MM.1S (cell line): ENCODE results near the gene TMEM131.

Experiments
- DNase-seq: peaks from one replicate; pipeline ENCODE4 v3.0.0-alpha.2; 2015
- H2AFZ ChIP-seq: fragments of 300-600 bp; sonication (generic); 2 replicates; pipeline ENCODE4 v1.6.0; 2016; ENCODE audit warnings: antibody characterized with exemption, low read length
- H3F3A ChIP-seq: fragments of 300-600 bp; sonication (generic); 2 replicates; pipeline ENCODE4 v1.6.1; 2016; ENCODE audit warnings: mild to moderate bottlenecking, antibody characterized with exemption, low read length, moderate library complexity, mixed read lengths; ENCODE audit not compliant: insufficient read depth
- H3K27ac ChIP-seq: fragments of 300-600 bp; sonication (generic); 2 replicates; pipeline ENCODE4 v1.5.1; 2016; ENCODE audit warnings: mild to moderate bottlenecking, low read length
- H3K27me3 ChIP-seq: fragments of 300-600 bp; sonication (generic); replicated peaks from 2 replicates; pipeline ENCODE4 v1.6.0; 2016; ENCODE audit warnings: low read length; ENCODE audit not compliant: insufficient read depth
- H3K36me3 ChIP-seq: fragments of 300-600 bp; sonication (generic); replicated peaks from 2 replicates; pipeline ENCODE4 v1.6.1; 2016; ENCODE audit warnings: mild to moderate bottlenecking, low read length, mixed read lengths; ENCODE audit not compliant: insufficient read depth
- H3K4me1 ChIP-seq: fragments of 300-600 bp; sonication (generic); 2 replicates; pipeline ENCODE4 v1.6.1; 2016; ENCODE audit warnings: low read length, mixed read lengths
- H3K4me2 ChIP-seq: fragments of 300-600 bp; sonication (generic); 2 replicates; pipeline ENCODE4 v1.6.0; 2016; ENCODE audit warnings: low read depth, low read length
- H3K4me3 ChIP-seq: fragments of 300-600 bp; sonication (generic); 2 replicates; pipeline ENCODE4 v1.5.1; 2016; ENCODE audit warnings: low read length, mixed read lengths
- H3K79me2 ChIP-seq: fragments of 300-600 bp; sonication (generic); 2 replicates; pipeline ENCODE4 v1.6.1; 2016; ENCODE audit warnings: mixed run types, low read length, mixed read lengths
- H3K9ac ChIP-seq: fragments of 300-600 bp; sonication (generic); 2 replicates; pipeline ENCODE4 v1.6.1; 2016; ENCODE audit warnings: low read length, mixed read lengths
- H3K9me2 ChIP-seq: fragments of 300-600 bp; sonication (generic); replicated peaks from 2 replicates; pipeline ENCODE4 v1.6.1; 2016; ENCODE audit warnings: mild to moderate bottlenecking, low read length, mixed read lengths; ENCODE audit not compliant: insufficient read depth
- H3K9me3 ChIP-seq: fragments of 300-600 bp; sonication (generic); replicated peaks from 2 replicates; pipeline ENCODE4 v1.6.1; 2016; ENCODE audit warnings: mild to moderate bottlenecking, low read length, mixed read lengths; ENCODE audit not compliant: insufficient read depth
- H4K20me1 ChIP-seq: fragments of 300-600 bp; sonication (generic); 2 replicates; pipeline ENCODE4 v1.6.1; 2016; ENCODE audit warnings: mild to moderate bottlenecking, low read length, moderate library complexity, mixed read lengths; ENCODE audit not compliant: insufficient read depth
- EZH2 ChIP-seq: fragments of 300-600 bp; sonication (generic); optimal IDR thresholded peaks from 2 replicates; pipeline ENCODE3; 2017; ENCODE audit warnings: low read depth, mild to moderate bottlenecking, antibody characterized with exemption, low read length, mixed read lengths
- EZH2phosphoT487 ChIP-seq: fragments of 300-600 bp; sonication (generic); IDR thresholded peaks from 2 replicates; pipeline ENCODE4 v1.6.1; 2018; ENCODE audit warnings: antibody characterized with exemption, low read length
- TF ChIP-seq, protein P1 (sequence below): fragments of 300-600 bp; sonication (generic); IDR thresholded peaks from 2 replicates; pipeline ENCODE4 v1.5.1; 2016; ENCODE audit warnings: antibody characterized with exemption, low read length, mixed read lengths

Gene TMEM131

DNA sequence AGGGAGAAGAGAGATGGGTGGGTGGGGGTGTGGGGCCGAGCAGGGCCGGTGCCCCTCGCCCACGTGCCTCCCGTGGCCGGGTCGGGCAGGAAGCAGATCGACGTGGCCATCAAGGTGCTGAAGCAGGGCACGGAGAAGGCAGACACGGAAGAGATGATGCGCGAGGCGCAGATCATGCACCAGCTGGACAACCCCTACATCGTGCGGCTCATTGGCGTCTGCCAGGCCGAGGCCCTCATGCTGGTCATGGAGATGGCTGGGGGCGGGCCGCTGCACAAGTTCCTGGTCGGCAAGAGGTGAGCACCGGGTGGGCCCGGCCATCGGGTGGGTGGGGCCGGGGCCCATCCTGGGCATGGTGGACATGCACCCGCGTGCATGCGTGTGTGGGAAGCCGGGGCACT lies 260.6 kb downstream of the TMEM131 start:
- no peak overlapping the region for H3K9ac ChIP-seq
- H3K27me3 ChIP-seq = no peaks in the 10 kb centered on the region
- no peaks in the 10 kb centered on the region for H3K4me1 ChIP-seq
- no peak overlapping the region for H3K4me2 ChIP-seq
- no peaks in the 10 kb centered on the region for H3K36me3 ChIP-seq
- H3K9me3 ChIP-seq = no peaks in the 10 kb centered on the region
- no peaks in the 10 kb centered on the region for H3K79me2 ChIP-seq
- H4K20me1 ChIP-seq = no peaks in the 10 kb centered on the region
- no peak overlapping the region for H3K4me3 ChIP-seq
- DNase-seq = no peak
- H3F3A ChIP-seq = no peaks in the 10 kb centered on the region
- H3K9me2 ChIP-seq = no peaks in the 10 kb centered on the region
- no peak for TF ChIP-seq EZH2
- no peak for TF ChIP-seq EZH2phosphoT487
- TF ChIP-seq, protein P1, sequence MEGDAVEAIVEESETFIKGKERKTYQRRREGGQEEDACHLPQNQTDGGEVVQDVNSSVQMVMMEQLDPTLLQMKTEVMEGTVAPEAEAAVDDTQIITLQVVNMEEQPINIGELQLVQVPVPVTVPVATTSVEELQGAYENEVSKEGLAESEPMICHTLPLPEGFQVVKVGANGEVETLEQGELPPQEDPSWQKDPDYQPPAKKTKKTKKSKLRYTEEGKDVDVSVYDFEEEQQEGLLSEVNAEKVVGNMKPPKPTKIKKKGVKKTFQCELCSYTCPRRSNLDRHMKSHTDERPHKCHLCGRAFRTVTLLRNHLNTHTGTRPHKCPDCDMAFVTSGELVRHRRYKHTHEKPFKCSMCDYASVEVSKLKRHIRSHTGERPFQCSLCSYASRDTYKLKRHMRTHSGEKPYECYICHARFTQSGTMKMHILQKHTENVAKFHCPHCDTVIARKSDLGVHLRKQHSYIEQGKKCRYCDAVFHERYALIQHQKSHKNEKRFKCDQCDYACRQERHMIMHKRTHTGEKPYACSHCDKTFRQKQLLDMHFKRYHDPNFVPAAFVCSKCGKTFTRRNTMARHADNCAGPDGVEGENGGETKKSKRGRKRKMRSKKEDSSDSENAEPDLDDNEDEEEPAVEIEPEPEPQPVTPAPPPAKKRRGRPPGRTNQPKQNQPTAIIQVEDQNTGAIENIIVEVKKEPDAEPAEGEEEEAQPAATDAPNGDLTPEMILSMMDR = no peak
- H2AFZ ChIP-seq = no peak overlapping the region
- H3K27ac ChIP-seq = no peak overlapping the region

DNA sequence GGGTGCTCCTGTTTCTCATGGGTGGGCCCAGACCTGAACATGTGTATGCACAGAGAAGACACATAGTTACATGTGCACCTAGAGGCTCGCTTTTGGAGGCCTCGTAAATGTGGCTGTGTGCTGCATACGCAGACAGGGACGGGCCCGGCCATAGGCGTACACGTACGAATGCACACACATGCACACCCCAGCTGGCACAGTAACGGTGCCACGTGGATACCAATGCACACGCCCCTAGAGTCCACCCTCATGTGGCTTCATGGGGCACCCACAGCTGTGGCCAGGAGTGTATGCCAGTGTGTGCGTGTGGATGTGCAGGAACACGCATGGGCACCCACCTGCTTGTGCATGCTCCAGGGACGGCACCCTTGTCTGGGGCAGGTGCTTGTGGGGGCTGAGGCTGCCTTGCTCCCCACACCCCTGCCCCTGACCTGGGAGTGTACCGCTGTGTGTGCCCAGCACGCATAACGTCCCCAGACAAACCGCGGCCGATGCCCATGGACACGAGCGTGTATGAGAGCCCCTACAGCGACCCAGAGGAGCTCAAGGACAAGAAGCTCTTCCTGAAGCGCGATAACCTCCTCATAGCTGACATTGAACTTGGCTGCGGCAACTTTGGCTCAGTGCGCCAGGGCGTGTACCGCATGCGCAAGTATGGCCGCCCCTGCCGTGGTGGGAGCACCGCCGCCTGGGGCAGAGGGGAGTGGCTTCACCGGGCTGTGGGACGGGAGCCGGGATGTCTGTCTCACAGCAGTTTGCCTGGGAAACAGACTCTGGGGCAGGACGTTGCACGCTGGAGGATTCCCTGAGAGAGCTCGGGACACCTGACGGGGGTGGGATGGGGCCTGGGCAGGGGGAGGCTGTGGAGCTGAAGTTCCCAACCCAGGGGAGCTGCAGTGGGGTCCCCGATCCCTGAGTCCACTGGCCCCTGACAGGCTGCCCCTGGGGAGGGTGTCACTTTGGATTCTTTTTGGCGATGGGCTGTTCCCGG lies 261.4 kb downstream of the TMEM131 start:
- Histone ChIP-seq H3K9me3 (no peaks in the 10 kb centered on the region), H3K4me1 (no peaks in the 10 kb centered on the region), H3K36me3 (no peaks in the 10 kb centered on the region), H3K9me2 (no peaks in the 10 kb centered on the region), H3K9ac (no peak overlapping the region), H2AFZ (no peak overlapping the region), H3K4me3 (no peak overlapping the region), H3K4me2 (no peak overlapping the region), H4K20me1 (no peaks in the 10 kb centered on the region), H3K79me2 (no peaks in the 10 kb centered on the region), H3K27ac (no peak overlapping the region), H3F3A (no peaks in the 10 kb centered on the region), H3K27me3 (no peaks in the 10 kb centered on the region)
- DNase-seq = no peak
- TF ChIP-seq EZH2 = no peak
- no peak for TF ChIP-seq EZH2phosphoT487
- TF ChIP-seq, protein P1 = no peak

DNA sequence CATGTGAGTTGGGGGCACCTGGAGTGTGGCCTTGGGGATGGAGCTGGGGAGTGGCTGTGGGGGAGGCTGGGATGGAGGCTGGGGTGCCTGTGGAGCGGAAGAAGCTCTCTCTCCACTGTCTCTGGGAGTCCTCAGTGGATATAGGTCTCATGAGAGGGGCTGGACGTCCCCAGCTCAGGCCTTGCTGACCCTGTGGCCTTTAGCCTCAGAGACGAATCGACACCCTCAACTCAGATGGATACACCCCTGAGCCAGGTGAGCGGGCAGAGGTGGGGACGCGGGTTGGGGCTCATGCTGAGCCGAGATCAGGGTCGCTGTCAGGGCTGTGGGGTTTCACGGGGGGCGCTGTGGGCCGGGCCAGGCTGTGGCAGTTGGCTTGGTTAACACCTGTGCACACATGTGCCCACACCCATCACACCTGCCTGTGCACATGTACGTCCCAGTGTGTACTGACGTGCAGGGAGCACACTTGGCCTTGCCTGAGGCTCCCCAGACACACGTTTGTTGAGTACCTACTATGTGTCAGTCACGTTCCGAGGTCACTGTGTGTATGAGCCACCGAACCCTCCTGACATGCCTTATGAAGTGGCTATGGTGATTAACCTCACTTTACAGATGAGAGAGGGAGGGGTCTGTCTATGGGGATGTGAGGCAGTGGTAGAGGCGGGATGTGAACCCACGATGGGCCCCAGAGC lies 262.3 kb downstream of the TMEM131 start:
- Histone ChIP-seq H3K36me3 (no peaks in the 10 kb centered on the region), H3K27ac (no peak overlapping the region), H3K4me3 (no peak overlapping the region), H3K9me3 (no peaks in the 10 kb centered on the region), H3F3A (no peaks in the 10 kb centered on the region), H3K4me1 (no peaks in the 10 kb centered on the region), H3K4me2 (no peak overlapping the region), H2AFZ (no peak overlapping the region), H4K20me1 (no peaks in the 10 kb centered on the region), H3K9me2 (no peaks in the 10 kb centered on the region), H3K27me3 (no peaks in the 10 kb centered on the region), H3K9ac (no peak overlapping the region), H3K79me2 (no peaks in the 10 kb centered on the region)
- no peak for DNase-seq
- no peak for TF ChIP-seq EZH2phosphoT487
- TF ChIP-seq, protein P1 = no peak
- TF ChIP-seq EZH2 = no peak
